ENCODE measurements around the gene VPS35.
A peak's percentile ranks its signal among the peaks of the same experiment; 100 is the strongest.
"Not testable (repeated sequence)": the region's sequence is repeated elsewhere in the genome, so short reads cannot be mapped to it uniquely, and the experiment has no call there.

Gene VPS35

GRCh38 chr16:46632778-46633733, 55.9 kb downstream of the VPS35 start:
- H3K9me3 Mint-ChIP-seq, result no peaks in the 10 kb centered on the region
- DNase-seq (ENCODE audit: low spot score in 2 of 2), result no peak
- H3K4me3 Mint-ChIP-seq, result no peak overlapping the region
- no peak overlapping the region for H3K27ac Mint-ChIP-seq (ENCODE audit: low read depth)
- ATAC-seq (replicated peaks; ENCODE audit: extremely low read depth, poor library complexity, severe bottlenecking), result no peak
- H3K27me3 Mint-ChIP-seq, result no peaks in the 10 kb centered on the region
- no peaks in the 10 kb centered on the region for H3K4me1 Mint-ChIP-seq
- no peaks in the 10 kb centered on the region for H3K36me3 Mint-ChIP-seq (ENCODE audit: insufficient read depth)

GRCh38 chr16:46629331-46630219, 59.4 kb downstream of the VPS35 start:
- DNase-seq (ENCODE audit: low spot score in 2 of 2) (no peak), ATAC-seq (replicated peaks; ENCODE audit: extremely low read depth, poor library complexity, severe bottlenecking) (no peak)
- Mint-ChIP-seq H3K36me3 (ENCODE audit: insufficient read depth) (no peaks in the 10 kb centered on the region), H3K4me3 (no peak overlapping the region), H3K27me3 (no peaks in the 10 kb centered on the region), H3K9me3 (no peaks in the 10 kb centered on the region), H3K27ac (ENCODE audit: low read depth) (no peak overlapping the region), H3K4me1 (no peaks in the 10 kb centered on the region)

GRCh38 chr16:46627746-46628145, 61.2 kb downstream of the VPS35 start:
- H3K4me3 Mint-ChIP-seq, result no peak overlapping the region
- H3K9me3 Mint-ChIP-seq, result no peaks in the 10 kb centered on the region
- H3K36me3 Mint-ChIP-seq (ENCODE audit: insufficient read depth), result no peaks in the 10 kb centered on the region
- ATAC-seq (replicated peaks; ENCODE audit: extremely low read depth, poor library complexity, severe bottlenecking) (no peak), DNase-seq (ENCODE audit: low spot score in 2 of 2) (no peak)
- H3K27ac Mint-ChIP-seq (ENCODE audit: low read depth), result no peak overlapping the region
- no peaks in the 10 kb centered on the region for H3K27me3 Mint-ChIP-seq
- H3K4me1 Mint-ChIP-seq, result no peaks in the 10 kb centered on the region

GRCh38 chr16:46626681-46627080, 62.3 kb downstream of the VPS35 start:
- H3K27me3 Mint-ChIP-seq; H3K27ac Mint-ChIP-seq (ENCODE audit: low read depth); H3K4me3 Mint-ChIP-seq; H3K36me3 Mint-ChIP-seq (ENCODE audit: insufficient read depth); H3K9me3 Mint-ChIP-seq; DNase-seq (ENCODE audit: low spot score in 2 of 2); H3K4me1 Mint-ChIP-seq; ATAC-seq (replicated peaks; ENCODE audit: extremely low read depth, poor library complexity, severe bottlenecking): not testable (repeated sequence)

GRCh38 chr16:46624862-46625261, 64.1 kb downstream of the VPS35 start:
- ATAC-seq (replicated peaks; ENCODE audit: extremely low read depth, poor library complexity, severe bottlenecking); H3K27me3 Mint-ChIP-seq; H3K36me3 Mint-ChIP-seq (ENCODE audit: insufficient read depth); H3K9me3 Mint-ChIP-seq; H3K27ac Mint-ChIP-seq (ENCODE audit: low read depth); DNase-seq (ENCODE audit: low spot score in 2 of 2); H3K4me3 Mint-ChIP-seq: not testable (repeated sequence)
- peaks cover 19% of the 10 kb centered on the region for H3K4me1 Mint-ChIP-seq

GRCh38 chr16:46623707-46624106, 65.3 kb downstream of the VPS35 start:
- H3K4me1 Mint-ChIP-seq, result peaks cover 19% of the 10 kb centered on the region
- DNase-seq (ENCODE audit: low spot score in 2 of 2); H3K36me3 Mint-ChIP-seq (ENCODE audit: insufficient read depth); H3K27ac Mint-ChIP-seq (ENCODE audit: low read depth); H3K4me3 Mint-ChIP-seq; H3K27me3 Mint-ChIP-seq; ATAC-seq (replicated peaks; ENCODE audit: extremely low read depth, poor library complexity, severe bottlenecking); H3K9me3 Mint-ChIP-seq: not testable (repeated sequence)

GRCh38 chr16:46623246-46623645, 65.7 kb downstream of the VPS35 start:
- H3K27ac Mint-ChIP-seq (ENCODE audit: low read depth), result not testable (repeated sequence)

GRCh38 chr16:46621934-46622676, 66.9 kb downstream of the VPS35 start:
- H3K4me1 Mint-ChIP-seq, result peaks cover 19% of the 10 kb centered on the region
- no peaks in the 10 kb centered on the region for H3K27me3 Mint-ChIP-seq
- H3K4me3 Mint-ChIP-seq, result peak overlapping the region; percentile 89
- peaks cover 8% of the 10 kb centered on the region for H3K36me3 Mint-ChIP-seq (ENCODE audit: insufficient read depth)
- no peaks in the 10 kb centered on the region for H3K9me3 Mint-ChIP-seq
- H3K27ac Mint-ChIP-seq (ENCODE audit: low read depth), result peak overlapping the region; percentile 91
- ATAC-seq (replicated peaks; ENCODE audit: extremely low read depth, poor library complexity, severe bottlenecking), result no peak
- no peak for DNase-seq (ENCODE audit: low spot score in 2 of 2)

More at GRCh38 chr16:46623246-46623645, 65.7 kb downstream of the VPS35 start:
- not testable (repeated sequence) for H3K27me3 Mint-ChIP-seq; ATAC-seq (replicated peaks; ENCODE audit: extremely low read depth, poor library complexity, severe bottlenecking); DNase-seq (ENCODE audit: low spot score in 2 of 2); H3K9me3 Mint-ChIP-seq; H3K4me3 Mint-ChIP-seq; H3K36me3 Mint-ChIP-seq (ENCODE audit: insufficient read depth)
- H3K4me1 Mint-ChIP-seq, result peaks cover 19% of the 10 kb centered on the region

- peak; percentile 77 for ATAC-seq (replicated peaks; ENCODE audit: extremely low read depth, poor library complexity, severe bottlenecking)
- Mint-ChIP-seq H3K27ac (ENCODE audit: low read depth) (peak within 1 kb of the TSS; percentile 91), H3K4me1 (peaks cover 19% of the 10 kb centered on the region), H3K36me3 (ENCODE audit: insufficient read depth) (peaks cover 8% of the 10 kb centered on the region), H3K4me3 (peak within 1 kb of the TSS; percentile 89), H3K27me3 (no peaks in the 10 kb centered on the region), H3K9me3 (no peaks in the 10 kb centered on the region)
- DNase-seq (ENCODE audit: low spot score in 2 of 2), result peak; percentile 26 to 34
Measured at GRCh38 chr16:46621006-46621933, 67.7 kb downstream of the VPS35 start, which contains the start of gene SHCBP1. Gene SHCBP1, minus strand, starts transcription at chr16:46621379. Its CDS starts 20 bp downstream, at chr16:46621359.

GRCh38 chr16:46620266-46621005, 68.5 kb downstream of the VPS35 start:
- H3K36me3 Mint-ChIP-seq (ENCODE audit: insufficient read depth), result peaks cover 10% of the 10 kb centered on the region
- no peaks in the 10 kb centered on the region for H3K27me3 Mint-ChIP-seq
- DNase-seq (ENCODE audit: low spot score in 2 of 2), result no peak
- peaks cover 19% of the 10 kb centered on the region for H3K4me1 Mint-ChIP-seq
- peak overlapping the region; percentile 91 for H3K27ac Mint-ChIP-seq (ENCODE audit: low read depth)
- no peaks in the 10 kb centered on the region for H3K9me3 Mint-ChIP-seq
- ATAC-seq (replicated peaks; ENCODE audit: extremely low read depth, poor library complexity, severe bottlenecking), result no peak
- peak overlapping the region; percentile 89 for H3K4me3 Mint-ChIP-seq

GRCh38 chr16:46618516-46618915, 70.5 kb downstream of the VPS35 start:
- Mint-ChIP-seq H3K9me3 (no peaks in the 10 kb centered on the region), H3K4me3 (no peak overlapping the region), H3K36me3 (ENCODE audit: insufficient read depth) (peaks cover 10% of the 10 kb centered on the region), H3K27ac (ENCODE audit: low read depth) (no peak overlapping the region), H3K27me3 (no peaks in the 10 kb centered on the region), H3K4me1 (peaks cover 19% of the 10 kb centered on the region)
- DNase-seq (ENCODE audit: low spot score in 2 of 2), result no peak
- no peak for ATAC-seq (replicated peaks; ENCODE audit: extremely low read depth, poor library complexity, severe bottlenecking)
